Liver (tissue), 2 donors: ENCODE measurements around the gene PARD6G.

Experiments
- ATF3 ChIP-seq: IDR thresholded peaks from 2 replicates; pipeline ENCODE4 v1.6.1; 2016; ENCODE audit warnings: antibody characterized with exemption
- TAF1 ChIP-seq: conservative IDR thresholded peaks from 2 replicates; pipeline ENCODE4 v1.6.1; 2016; ENCODE audit warnings: antibody characterized with exemption, mild to moderate bottlenecking
- TF ChIP-seq, protein P1 (sequence below): IDR thresholded peaks from 2 replicates; pipeline ENCODE4 v1.6.1; 2016; ENCODE audit warnings: antibody characterized with exemption
- donor health status: healthy.

DNA sequence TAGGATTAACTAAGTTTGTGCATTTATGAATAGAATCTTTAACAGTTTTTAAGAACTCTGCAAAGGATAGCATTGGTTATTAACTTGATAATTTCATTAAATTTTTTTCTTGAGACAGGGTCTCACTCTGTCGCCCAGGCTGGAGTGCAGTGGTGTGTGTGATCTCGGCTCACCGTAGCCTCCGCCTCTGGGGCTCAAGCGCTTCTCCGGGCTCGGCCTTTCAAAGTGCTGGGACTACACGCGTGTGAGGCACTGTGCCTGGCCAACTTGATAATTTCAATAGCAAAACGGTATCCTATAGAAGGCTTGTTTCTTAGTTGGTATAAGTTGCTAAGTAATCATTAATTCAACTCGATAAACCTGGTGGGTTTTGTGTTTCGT is 100.3 kb downstream of the PARD6G start:
- TF ChIP-seq ATF3: no peak
- TF ChIP-seq TAF1: no peak
- TF ChIP-seq, protein P1, sequence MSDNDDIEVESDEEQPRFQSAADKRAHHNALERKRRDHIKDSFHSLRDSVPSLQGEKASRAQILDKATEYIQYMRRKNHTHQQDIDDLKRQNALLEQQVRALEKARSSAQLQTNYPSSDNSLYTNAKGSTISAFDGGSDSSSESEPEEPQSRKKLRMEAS: no peak
